Body of pancreas (tissue), 4 donors: ENCODE measurements around the gene ERC2.

Experiments used
- CTCF ChIP-seq, 7 experiments: fragments of 450-650 bp in 4 of 7; fragments of 200-600 bp in 3 of 7; sonication (generic) in 3 of 7; IDR thresholded peaks; one replicate each; pipeline ENCODE4 v1.5.1; 2016 to 2019; ENCODE audit warnings: antibody characterized with exemption in 7 of 7
- POLR2A ChIP-seq, 3 donors: fragments of 450-650 bp; IDR thresholded peaks; one replicate each; pipeline ENCODE4 v1.6.1; 2016; ENCODE audit warnings: antibody characterized with exemption in 3 of 3, mild to moderate bottlenecking in 2 of 3

- TF ChIP-seq CTCF (IDR thresholded peaks at IDR 0.05) (no peak), POLR2A (IDR thresholded peaks at IDR 0.05) (no peak)
Observed at GRCh38 chr3:56137415-56137814, 330.9 kb downstream of the ERC2 start.
